ES-I3 (cell line): Measurements from ENCODE around the gene POLR2L.

Experiments used
- H3K36me3 ChIP-seq: 2 replicates; pipeline ENCODE4 v1.6.1; 2013; ENCODE audit warnings: mild to moderate bottlenecking, low read length, control low read depth, moderate library complexity; ENCODE audit not compliant: insufficient read depth
- H3K4me1 ChIP-seq: 2 replicates; pipeline ENCODE4 v1.6.1; 2013; ENCODE audit warnings: mild to moderate bottlenecking, control low read depth, low read length; ENCODE audit not compliant: insufficient read depth
- H3K9ac ChIP-seq: 2 replicates; pipeline ENCODE4 v1.6.1; 2013; ENCODE audit warnings: low read depth, mild to moderate bottlenecking, low read length, moderate library complexity
- H3K9me3 ChIP-seq: 2 replicates; pipeline ENCODE4 v1.6.1; 2013; ENCODE audit warnings: mild to moderate bottlenecking, low read length, moderate library complexity; ENCODE audit not compliant: control insufficient read depth, insufficient read depth

POLR2L gene

DNA sequence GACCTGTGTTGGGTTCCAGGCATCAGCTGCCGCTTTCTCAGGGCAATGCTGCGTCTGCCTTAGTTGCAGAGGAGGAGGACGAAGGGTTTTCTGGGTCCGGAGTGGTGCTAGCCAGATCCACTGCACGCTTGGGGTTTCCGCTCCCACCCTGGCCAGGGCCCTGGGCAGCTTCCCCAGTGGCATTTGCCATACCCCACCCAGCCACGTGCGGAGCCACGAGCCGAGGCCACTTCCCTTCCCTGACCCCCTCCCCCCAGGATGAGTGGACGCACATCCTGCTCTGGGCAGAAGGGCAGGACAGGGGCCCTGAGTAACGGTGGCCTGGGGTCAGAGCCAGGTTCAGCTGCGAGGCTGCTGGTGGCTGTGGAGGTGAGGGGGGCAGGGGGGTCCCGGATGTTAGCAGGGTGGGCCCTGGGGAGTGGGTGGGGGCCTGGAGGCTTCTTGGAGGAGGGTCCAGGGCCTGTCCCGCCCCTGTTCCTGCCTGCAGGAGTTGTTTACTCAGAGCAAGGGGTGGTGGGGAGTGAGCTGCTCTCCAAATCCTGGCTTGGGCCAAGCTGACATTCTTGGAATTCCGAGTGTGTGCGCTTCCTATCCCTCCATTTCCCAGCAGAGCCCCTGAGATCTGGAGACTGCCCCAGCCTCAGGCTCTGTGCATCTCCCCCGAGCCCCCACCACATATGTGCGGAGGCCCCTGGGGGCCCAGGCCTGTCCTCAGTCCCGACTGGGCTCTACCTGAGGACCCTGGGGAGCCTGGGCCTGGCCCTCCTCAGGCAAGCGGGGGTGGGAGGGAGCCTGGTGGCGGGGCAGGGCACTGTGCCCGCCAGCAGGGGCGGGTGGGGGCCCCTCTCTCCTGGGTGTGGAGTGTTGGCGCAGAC lies 1.7 kb upstream of the POLR2L start:
- Histone ChIP-seq H3K9me3 (no peaks in the 10 kb centered on the region), H3K36me3 (peaks cover 2% of the 10 kb centered on the region), H3K4me1 (peaks cover 24% of the 10 kb centered on the region; the same call in 1 of the 2 replicates), H3K9ac (peak overlapping the region; percentile 83)

GRCh38 chr11:843086-843734 lies 881 bp upstream of the POLR2L start:
- Histone ChIP-seq H3K4me1 (peaks cover 23% of the 10 kb centered on the region; the same call in 1 of the 2 replicates), H3K9me3 (no peaks in the 10 kb centered on the region), H3K36me3 (peaks cover 2% of the 10 kb centered on the region), H3K9ac (peak overlapping the region; percentile 83)

DNA sequence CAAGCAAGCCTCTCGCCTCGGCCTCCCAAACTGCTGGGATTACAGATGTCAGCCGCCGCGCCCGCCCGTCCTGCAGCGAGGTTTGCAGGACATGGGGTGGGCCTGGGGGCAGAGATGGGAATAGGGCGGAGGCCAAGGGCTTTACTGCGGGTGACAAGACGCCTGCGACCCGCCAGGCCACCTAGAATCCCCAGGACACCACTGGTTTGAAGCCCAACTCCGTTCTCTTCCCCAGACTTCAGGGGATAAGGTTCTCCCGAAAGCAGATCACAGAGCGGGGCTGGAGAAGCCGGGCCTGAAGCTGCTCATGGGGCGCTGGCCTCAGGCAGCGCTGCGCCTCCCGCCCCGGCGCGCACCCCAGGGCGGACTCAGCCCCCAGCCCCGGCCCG lies 354 bp downstream of the POLR2L start:
- peaks cover 23% of the 10 kb centered on the region; the same call in 1 of the 2 replicates for H3K4me1 ChIP-seq
- peak overlapping the region; percentile 83 for H3K9ac ChIP-seq
- no peaks in the 10 kb centered on the region for H3K9me3 ChIP-seq
- peaks cover 7% of the 10 kb centered on the region for H3K36me3 ChIP-seq

DNA sequence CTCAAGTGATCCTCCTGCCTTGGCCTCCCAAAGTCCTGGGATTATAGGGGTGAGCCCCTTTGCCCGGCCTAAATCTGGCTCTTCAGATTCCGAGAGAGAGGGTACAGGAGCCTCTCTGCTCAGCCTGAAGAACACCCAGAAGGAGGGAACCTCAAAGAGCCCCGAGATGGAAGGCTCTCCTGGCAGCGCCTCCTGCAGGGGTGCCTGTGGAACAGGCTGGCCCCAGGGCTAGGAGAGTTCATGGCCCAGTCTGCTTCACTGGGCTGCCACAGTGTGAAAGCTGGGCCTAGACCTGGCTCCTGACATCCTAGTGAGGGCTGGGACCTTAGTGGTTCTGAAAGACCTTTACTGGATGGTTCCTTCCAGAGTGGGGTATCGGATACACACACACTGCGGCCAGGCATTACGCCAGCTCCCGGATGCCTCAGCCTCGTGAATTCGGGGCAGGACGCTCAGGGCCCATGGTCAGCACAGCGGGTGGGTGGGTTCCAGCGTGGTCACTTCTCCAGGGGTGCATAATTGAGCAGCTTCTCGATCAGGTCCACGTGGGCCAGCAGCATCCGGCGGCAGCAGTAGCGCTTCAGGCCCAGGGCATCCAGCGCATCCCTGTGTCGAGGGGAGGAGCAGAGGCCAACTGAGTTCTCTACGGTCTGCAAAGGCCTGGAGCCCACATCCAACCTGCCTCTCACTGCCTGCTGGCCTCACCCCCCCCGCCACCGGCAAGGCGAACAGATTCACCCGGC lies 2.3 kb downstream of the POLR2L start:
- H3K36me3 ChIP-seq: peaks cover 7% of the 10 kb centered on the region
- H3K9ac ChIP-seq: no peak overlapping the region

GRCh38 chr11:839280-839623 lies 3.1 kb downstream of the POLR2L start:
- H3K4me1 ChIP-seq: peaks cover 3% of the 10 kb centered on the region; the same call in 1 of the 2 replicates
- no peak overlapping the region for H3K9ac ChIP-seq
- no peaks in the 10 kb centered on the region for H3K9me3 ChIP-seq
- H3K36me3 ChIP-seq: peaks cover 7% of the 10 kb centered on the region

More for the DNA sequence above, 2.3 kb downstream of the POLR2L start:
- H3K9me3 ChIP-seq: no peaks in the 10 kb centered on the region
- peaks cover 5% of the 10 kb centered on the region; the same call in 1 of the 2 replicates for H3K4me1 ChIP-seq

- Histone ChIP-seq H3K9ac (no peak overlapping the region), H3K4me1 (peaks cover 3% of the 10 kb centered on the region; the same call in 1 of the 2 replicates), H3K9me3 (no peaks in the 10 kb centered on the region), H3K36me3 (peaks cover 7% of the 10 kb centered on the region)
Measured at GRCh38 chr11:838441-839279, 3.7 kb downstream of the POLR2L start.

- Histone ChIP-seq H3K9me3 (no peaks in the 10 kb centered on the region), H3K9ac (no peak overlapping the region), H3K36me3 (peaks cover 7% of the 10 kb centered on the region), H3K4me1 (peaks cover 3% of the 10 kb centered on the region; the same call in 1 of the 2 replicates)
Measured at GRCh38 chr11:837990-838307, 4.4 kb downstream of the POLR2L start.

DNA sequence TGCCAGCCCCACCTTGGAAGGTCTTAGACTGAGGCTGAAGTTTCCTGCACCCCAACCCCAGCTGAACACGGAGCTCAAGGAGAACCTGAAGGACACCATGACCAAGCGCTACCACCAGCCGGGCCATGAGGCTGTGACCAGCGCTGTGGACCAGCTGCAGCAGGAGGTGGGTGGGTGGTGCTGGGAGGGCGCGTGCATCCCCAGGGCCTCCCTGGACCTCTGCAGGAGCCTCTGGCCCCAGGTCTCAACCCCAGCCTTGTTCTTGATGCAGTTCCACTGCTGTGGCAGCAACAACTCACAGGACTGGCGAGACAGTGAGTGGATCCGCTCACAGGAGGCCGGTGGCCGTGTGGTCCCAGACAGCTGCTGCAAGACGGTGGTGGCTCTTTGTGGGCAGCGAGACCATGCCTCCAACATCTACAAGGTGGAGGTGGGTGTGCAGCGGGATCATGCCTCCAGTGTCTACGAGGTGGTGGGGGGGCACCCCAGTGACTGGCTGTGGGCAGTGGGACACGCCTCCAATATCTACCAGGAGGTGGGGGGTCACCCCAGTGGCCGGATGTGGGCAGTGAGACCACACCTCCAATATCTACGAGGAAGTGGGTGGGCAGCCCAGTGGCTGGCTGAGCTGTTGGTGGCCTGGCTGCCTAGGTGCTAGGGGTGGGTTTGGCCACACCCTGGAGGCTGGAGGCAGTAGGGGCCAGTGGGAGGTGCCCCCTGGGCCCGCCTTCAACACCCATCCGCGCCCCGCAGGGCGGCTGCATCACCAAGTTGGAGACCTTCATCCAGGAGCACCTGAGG lies 4.9 kb downstream of the POLR2L start:
- Histone ChIP-seq H3K9me3 (no peaks in the 10 kb centered on the region), H3K36me3 (peaks cover 7% of the 10 kb centered on the region), H3K9ac (no peak overlapping the region), H3K4me1 (peaks cover 3% of the 10 kb centered on the region; the same call in 1 of the 2 replicates)

DNA sequence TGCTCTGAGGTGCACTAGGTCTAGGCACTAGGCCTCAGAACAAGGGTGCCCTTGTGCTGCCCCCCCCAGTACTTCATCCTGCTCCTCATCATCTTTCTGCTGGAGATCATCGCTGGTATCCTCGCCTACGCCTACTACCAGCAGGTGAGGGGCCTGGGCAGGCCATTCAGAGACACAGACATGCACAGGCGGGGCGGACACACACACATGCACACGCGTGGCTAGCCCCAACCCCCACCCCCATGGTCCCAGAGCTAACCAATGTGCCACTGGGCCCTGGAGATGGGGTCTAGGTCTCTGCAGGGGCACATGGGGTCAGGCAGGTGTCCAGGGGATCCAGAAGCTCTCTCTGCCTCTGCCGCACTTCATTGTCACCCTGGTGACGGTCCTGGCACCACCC lies 5.6 kb downstream of the POLR2L start:
- peaks cover 9% of the 10 kb centered on the region; the same call in 1 of the 2 replicates for H3K4me1 ChIP-seq
- no peaks in the 10 kb centered on the region for H3K9me3 ChIP-seq
- H3K9ac ChIP-seq: no peak overlapping the region
- peaks cover 7% of the 10 kb centered on the region for H3K36me3 ChIP-seq

DNA sequence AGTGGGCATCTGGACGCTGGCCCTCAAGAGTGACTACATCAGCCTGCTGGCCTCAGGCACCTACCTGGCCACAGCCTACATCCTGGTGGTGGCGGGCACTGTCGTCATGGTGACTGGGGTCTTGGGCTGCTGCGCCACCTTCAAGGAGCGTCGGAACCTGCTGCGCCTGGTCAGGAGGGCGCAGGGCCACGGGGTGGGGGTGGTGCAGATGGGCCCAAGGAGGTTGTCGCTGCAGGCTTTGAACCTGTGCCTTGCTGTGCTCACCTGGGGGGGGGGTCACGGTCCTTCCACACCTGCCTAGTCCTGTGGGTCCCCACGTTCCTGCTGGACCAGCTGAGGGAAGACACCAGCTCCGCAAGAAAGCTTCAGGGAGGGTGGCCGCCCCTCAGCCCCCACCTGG lies 6.1 kb downstream of the POLR2L start:
- H3K36me3 ChIP-seq: peaks cover 7% of the 10 kb centered on the region

DNA sequence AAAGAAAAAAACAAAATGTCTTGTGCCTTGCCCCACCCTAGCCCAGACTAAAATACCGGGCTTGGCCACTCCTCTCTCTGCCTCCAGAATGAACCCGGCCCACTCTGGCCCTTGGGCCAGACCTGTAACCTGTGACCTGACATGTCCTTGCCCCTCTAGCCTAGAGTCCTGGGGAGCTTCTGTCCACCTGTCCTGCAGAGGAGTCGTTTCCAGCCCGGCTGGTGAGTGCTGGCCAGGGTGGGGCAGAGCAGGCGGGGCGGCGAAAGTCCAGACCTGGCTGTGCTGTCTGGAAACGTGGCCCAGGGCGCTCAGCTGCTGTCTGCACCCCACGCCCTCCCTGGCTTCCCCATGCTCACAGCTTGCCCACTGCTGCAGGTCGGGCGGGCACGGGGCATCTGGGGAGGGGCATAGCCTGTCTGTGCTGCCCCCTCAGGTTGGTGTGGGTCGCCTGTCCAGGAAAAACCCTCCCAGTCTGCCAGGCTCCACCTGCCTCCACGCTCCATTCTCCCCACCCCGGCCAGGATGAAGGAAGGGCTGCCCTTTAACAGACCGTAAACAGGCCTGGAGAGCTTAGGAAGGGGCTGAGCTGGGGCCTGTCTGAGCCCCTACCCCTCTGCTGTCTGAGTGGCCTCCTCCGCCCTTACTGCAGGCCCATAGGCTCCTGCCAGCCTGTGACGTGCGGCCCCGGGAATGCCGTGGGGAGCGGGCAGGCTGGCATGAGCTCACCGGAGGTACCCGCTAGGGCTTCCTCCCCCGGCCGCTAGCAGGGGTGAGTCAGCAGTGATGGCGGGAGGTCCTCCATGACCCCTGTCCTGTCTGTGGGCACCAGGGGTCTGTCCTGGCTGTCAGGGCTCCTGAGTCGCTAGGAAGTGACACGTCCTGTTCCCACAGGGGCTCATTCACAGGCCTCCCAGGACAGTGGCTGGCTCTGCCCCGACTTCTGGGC lies 7.7 kb downstream of the POLR2L start:
- H3K9me3 ChIP-seq: no peaks in the 10 kb centered on the region
- H3K36me3 ChIP-seq: peaks cover 7% of the 10 kb centered on the region
- peak overlapping the region; percentile 79; the same call in 1 of the 2 replicates for H3K9ac ChIP-seq
- H3K4me1 ChIP-seq: peaks cover 14% of the 10 kb centered on the region; the same call in 1 of the 2 replicates

More for the DNA sequence above, 6.1 kb downstream of the POLR2L start:
- Histone ChIP-seq H3K4me1 (peaks cover 13% of the 10 kb centered on the region; the same call in 1 of the 2 replicates), H3K9me3 (no peaks in the 10 kb centered on the region), H3K9ac (no peak overlapping the region)

GRCh38 chr11:833849-834311 lies 8.4 kb downstream of the POLR2L start:
- Histone ChIP-seq H3K9me3 (no peaks in the 10 kb centered on the region), H3K9ac (peak overlapping the region; percentile 79; the same call in 1 of the 2 replicates), H3K4me1 (peaks cover 14% of the 10 kb centered on the region; the same call in 1 of the 2 replicates), H3K36me3 (0 out of 2 replicates have a peak, but pooled peaks cover 5% of the 10 kb centered on the region)
